ENCODE data around the gene CCDC137. TPM values are rescaled to one million over a fixed set of nuclear protein-coding genes. Genes with fewer than 3 reads are reported as not detected.

The CCDC137 gene
- total RNA-seq, 1 donor from 2014 or later, result 12.8 TPM

DNA sequence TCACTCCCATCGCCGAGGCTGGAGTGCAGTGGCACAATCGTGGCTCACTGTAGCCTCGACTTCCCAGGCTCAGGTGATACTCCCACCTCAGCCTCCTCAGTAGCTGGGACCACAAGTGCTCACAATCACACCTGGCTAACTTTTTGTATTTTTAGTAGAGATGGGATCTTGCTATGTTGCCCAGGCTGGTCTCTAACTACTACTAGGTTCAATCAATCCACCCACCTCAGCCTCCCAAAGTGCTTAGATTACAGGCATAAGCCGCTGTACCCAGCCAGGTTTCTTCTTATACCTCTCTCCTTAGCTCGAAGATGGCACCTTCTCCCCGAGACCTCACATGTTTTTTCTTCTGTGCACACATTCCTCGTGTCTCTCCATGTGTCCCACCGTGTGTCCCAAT is 26.5 kb upstream of the CCDC137 start:
- no peaks in the 10 kb centered on the region for H3K36me3 ChIP-seq
- no peaks in the 10 kb centered on the region for H3K27me3 ChIP-seq (ENCODE audit: low read depth)
- TF ChIP-seq, protein P1, sequence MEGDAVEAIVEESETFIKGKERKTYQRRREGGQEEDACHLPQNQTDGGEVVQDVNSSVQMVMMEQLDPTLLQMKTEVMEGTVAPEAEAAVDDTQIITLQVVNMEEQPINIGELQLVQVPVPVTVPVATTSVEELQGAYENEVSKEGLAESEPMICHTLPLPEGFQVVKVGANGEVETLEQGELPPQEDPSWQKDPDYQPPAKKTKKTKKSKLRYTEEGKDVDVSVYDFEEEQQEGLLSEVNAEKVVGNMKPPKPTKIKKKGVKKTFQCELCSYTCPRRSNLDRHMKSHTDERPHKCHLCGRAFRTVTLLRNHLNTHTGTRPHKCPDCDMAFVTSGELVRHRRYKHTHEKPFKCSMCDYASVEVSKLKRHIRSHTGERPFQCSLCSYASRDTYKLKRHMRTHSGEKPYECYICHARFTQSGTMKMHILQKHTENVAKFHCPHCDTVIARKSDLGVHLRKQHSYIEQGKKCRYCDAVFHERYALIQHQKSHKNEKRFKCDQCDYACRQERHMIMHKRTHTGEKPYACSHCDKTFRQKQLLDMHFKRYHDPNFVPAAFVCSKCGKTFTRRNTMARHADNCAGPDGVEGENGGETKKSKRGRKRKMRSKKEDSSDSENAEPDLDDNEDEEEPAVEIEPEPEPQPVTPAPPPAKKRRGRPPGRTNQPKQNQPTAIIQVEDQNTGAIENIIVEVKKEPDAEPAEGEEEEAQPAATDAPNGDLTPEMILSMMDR (IDR thresholded peaks at IDR 0.05), result no peak
- no peak overlapping the region for H3K27ac ChIP-seq
- DNase-seq, result no peak
- H3K9me3 ChIP-seq, result no peaks in the 10 kb centered on the region
- intact Hi-C loops (cut with DNase I), result no loop called here
- H3K4me1 ChIP-seq, result peaks cover 17% of the 10 kb centered on the region
- ATAC-seq, result no peak
- H3K4me3 ChIP-seq, result no peak overlapping the region

DNA sequence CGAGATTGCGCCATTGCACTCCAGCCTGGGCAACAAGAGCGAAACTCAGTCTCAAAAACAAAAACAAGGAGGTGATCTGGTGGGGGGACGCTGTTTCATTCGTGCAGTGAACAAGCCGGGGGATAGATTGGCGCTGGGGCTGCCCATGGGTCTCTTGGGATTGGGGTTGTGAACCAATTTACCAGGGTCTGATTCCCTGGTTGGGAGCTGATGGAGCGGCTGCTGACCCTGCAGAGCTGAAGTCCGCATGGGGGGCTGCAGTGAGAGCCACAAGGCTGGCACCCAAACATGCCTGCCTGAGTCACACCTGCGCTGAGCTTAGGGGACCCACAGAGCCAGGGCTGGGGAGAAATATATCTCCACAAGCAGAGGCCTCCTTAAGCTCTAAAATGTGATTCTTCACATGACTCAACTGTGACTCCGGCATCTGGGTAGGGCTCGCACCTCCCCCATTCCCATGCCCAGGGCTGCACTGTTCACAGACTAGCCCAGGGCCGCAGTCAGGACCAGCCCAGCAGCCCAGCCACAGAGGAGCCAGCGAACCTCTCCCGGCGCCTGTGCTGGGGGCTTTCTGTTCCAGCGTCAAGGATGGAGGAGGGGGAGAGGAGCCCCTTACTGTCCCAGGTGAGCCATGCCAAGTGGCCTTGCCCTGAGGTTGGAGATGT is 24.6 kb upstream of the CCDC137 start:
- DNase-seq (no peak), ATAC-seq (peak in 1 of 2 donors; percentile 5)
- H3K36me3 ChIP-seq, result no peaks in the 10 kb centered on the region
- H3K4me3 ChIP-seq, result no peak overlapping the region
- no peaks in the 10 kb centered on the region for H3K9me3 ChIP-seq
- no peak overlapping the region for H3K27ac ChIP-seq
- H3K27me3 ChIP-seq (ENCODE audit: low read depth), result peaks cover under 1% of the 10 kb centered on the region
- intact Hi-C loops (cut with DNase I), result no loop called here
- TF ChIP-seq, protein P1 (IDR thresholded peaks at IDR 0.05), result no peak
- H3K4me1 ChIP-seq, result peaks cover 5% of the 10 kb centered on the region

DNA sequence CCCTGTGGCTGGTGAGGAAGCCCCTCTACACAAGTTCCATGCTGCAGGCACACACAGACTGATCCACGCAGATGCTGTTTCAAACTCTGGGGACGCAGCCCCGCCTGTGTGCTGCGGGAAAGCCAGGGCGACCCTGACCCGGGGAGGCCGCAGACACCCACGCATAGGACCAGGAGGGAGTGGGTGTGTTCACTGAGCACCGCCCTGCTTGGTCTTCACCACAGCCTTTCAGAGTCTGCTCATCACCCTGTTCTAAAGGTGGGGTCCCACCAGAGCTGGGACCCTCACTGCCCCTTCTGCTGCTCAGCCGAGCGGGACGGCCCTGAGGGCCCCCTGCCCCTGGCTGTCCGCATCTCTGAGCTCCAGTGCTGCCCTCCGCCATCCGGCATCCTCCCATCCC is 22.0 kb upstream of the CCDC137 start:
- no peaks in the 10 kb centered on the region for H3K36me3 ChIP-seq
- DNase-seq (no peak), ATAC-seq (peak in 1 of 2 donors; percentile 5)
- H3K4me3 ChIP-seq, result no peak overlapping the region
- H3K27ac ChIP-seq, result no peak overlapping the region
- no peaks in the 10 kb centered on the region for H3K9me3 ChIP-seq
- peaks cover 24% of the 10 kb centered on the region for H3K27me3 ChIP-seq (ENCODE audit: low read depth)
- no peaks in the 10 kb centered on the region for H3K4me1 ChIP-seq
- TF ChIP-seq, protein P1 (IDR thresholded peaks at IDR 0.05), result no peak
- intact Hi-C loops (cut with DNase I), result no loop called here

DNA sequence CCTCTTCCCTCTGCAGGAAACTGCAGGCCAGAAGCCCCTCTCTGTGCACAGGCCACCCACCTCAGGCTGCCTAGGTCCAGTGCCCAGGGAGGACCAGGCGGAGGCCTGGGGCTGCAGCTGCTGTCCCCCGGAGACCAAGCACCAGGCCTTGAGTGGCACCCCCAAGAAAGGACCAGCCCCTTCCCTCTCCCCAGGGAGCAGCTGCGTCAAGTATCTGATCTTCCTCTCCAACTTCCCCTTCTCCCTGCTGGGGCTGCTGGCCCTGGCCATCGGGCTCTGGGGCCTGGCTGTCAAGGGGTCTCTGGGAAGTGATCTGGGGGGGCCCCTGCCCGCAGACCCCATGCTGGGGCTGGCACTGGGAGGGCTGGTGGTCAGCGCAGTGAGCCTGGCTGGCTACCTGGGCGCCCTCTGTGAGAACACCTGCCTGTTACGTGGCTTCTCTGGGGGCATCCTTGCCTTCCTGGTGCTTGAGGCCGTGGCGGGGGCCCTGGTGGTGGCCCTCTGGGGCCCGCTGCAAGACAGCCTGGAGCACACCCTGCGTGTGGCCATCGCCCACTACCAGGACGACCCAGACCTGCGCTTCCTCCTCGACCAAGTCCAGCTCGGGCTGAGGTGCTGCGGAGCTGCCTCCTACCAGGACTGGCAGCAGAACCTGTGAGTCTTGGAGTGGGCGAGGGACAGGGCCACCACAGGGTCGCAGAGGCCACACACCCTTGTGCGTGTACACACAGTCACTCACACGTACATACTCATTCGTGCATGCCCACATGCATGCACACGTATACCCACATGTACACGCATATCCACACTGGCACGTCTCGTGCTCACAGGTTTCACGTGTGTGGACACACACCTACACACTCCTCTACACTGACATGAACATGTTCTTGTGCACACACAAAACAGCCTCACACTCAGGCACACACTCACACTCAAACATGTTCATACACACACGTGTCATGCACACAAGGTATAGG is 21.3 kb upstream of the CCDC137 start:
- Histone ChIP-seq H3K27me3 (ENCODE audit: low read depth) (peaks cover 31% of the 10 kb centered on the region), H3K36me3 (no peaks in the 10 kb centered on the region), H3K27ac (no peak overlapping the region), H3K4me1 (no peaks in the 10 kb centered on the region), H3K9me3 (no peaks in the 10 kb centered on the region), H3K4me3 (no peak overlapping the region)
- DNase-seq (no peak), ATAC-seq (peak in 1 of 2 donors; percentile 14)
- intact Hi-C loops (cut with DNase I), result no loop called here
- TF ChIP-seq, protein P1 (IDR thresholded peaks at IDR 0.05), result no peak

DNA sequence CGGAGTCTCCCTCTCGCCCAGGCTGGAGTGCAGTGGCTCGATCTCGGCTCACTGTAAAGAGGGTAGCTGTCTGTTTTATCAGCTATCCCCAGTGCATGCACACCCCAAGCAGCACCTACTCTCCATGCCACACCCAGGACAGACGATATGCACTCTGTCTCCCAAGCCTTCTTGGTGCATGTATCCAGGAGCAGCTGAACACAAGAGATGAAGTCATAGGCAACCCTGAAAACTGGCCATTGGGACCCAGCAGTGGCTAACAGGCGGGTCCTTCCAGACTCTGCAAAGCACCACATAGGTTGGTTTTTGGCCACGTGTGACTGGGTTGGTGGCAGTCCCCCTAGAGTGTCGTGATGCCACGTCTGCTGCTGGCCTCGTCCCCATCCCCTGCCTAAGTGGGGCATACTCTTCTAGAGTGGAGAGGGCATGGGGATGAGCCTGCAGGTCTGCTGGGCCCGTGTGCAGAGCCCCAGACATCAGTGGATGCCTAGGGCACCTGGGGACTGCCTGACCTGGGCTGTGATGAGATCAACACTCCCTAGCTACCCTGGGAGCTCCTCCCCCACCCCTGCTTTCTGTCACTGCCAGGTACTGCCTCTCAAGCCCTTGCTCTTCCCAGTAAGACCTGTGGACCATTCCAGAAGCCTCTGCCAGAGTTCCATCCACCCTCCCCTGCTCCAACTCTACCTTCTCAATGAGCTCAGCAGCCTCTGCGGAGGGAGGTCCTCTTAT is 19.5 kb upstream of the CCDC137 start:
- peaks cover 47% of the 10 kb centered on the region for H3K27me3 ChIP-seq (ENCODE audit: low read depth)
- intact Hi-C loops (cut with DNase I), result no loop called here

More for the DNA sequence above, 19.5 kb upstream of the CCDC137 start:
- Histone ChIP-seq H3K4me1 (no peaks in the 10 kb centered on the region), H3K36me3 (no peaks in the 10 kb centered on the region), H3K27ac (no peak overlapping the region), H3K4me3 (no peak overlapping the region), H3K9me3 (no peaks in the 10 kb centered on the region)
- DNase-seq, result no peak
- ATAC-seq, result no peak
- TF ChIP-seq, protein P1 (IDR thresholded peaks at IDR 0.05), result no peak

All from lower lobe of right lung (tissue), 2 donors.